Lower lobe of right lung (tissue), 2 donors: Measurements from ENCODE around the gene TRPM2. TPM values are rescaled to one million over a fixed set of nuclear protein-coding genes. Genes with fewer than 3 reads are reported as not detected.

Experiments used
- ATAC-seq, 2 donors: fragments of 200-7000 bp; cut with Tn5 transposase; one replicate each; pipeline ENCODE4 v1.9.1; 2020 to 2022; ENCODE audit warnings: mild to moderate bottlenecking in 2 of 2, moderate library complexity in 2 of 2
- DNase-seq: peaks from one replicate; pipeline ENCODE4 v3.0.0-alpha.2; 2020
- H3K27ac ChIP-seq: fragments of 200-600 bp; one replicate; pipeline ENCODE4 v1.8.0; 2022
- H3K27me3 ChIP-seq: fragments of 200-600 bp; one replicate; pipeline ENCODE4 v1.8.0; 2022; ENCODE audit warnings: low read depth
- H3K36me3 ChIP-seq: fragments of 200-600 bp; one replicate; pipeline ENCODE4 v1.8.0; 2022; ENCODE audit warnings: mild to moderate bottlenecking
- H3K4me1 ChIP-seq: fragments of 200-600 bp; one replicate; pipeline ENCODE4 v1.8.0; 2022
- H3K4me3 ChIP-seq: fragments of 200-600 bp; one replicate; pipeline ENCODE4 v1.8.0; 2022; ENCODE audit warnings: mild to moderate bottlenecking
- H3K9me3 ChIP-seq: fragments of 200-600 bp; one replicate; pipeline ENCODE4 v1.8.0; 2022
- CTCF ChIP-seq: fragments of 200-600 bp; IDR thresholded peaks from one replicate; pipeline ENCODE4 v1.8.0; 2022; ENCODE audit warnings: antibody characterized with exemption, mild to moderate bottlenecking
- intact Hi-C: fragments of 100-400 bp; cut with DNase I; formaldehyde crosslinking; loops from one replicate; pipeline ENCODE4 v1.11.0; 2022
- total RNA-seq: library from RNA; stranded (reverse); fragmentation: NEBNext Ultra II Directional; extraction: Animal tissue kit (Norgen Biotek cat#: 25700); gene quantifications from one replicate; pipeline ENCODE4 v1.2.1, GENCODE V29; 2021
- donor health status: DM: no; HTN: yes; CAD: no; lungs with severe emphysema.

TRPM2 gene
- total RNA-seq, 1 donor from 2014 or later: 17.9 TPM

- ATAC-seq (no peak), DNase-seq (no peak)
- H3K4me3 ChIP-seq: no peak overlapping the region
- no peak overlapping the region for H3K27ac ChIP-seq
- H3K36me3 ChIP-seq: no peaks in the 10 kb centered on the region
- no peak for TF ChIP-seq CTCF
- intact Hi-C loops: no loop called here
- H3K9me3 ChIP-seq: no peaks in the 10 kb centered on the region
- H3K4me1 ChIP-seq: no peaks in the 10 kb centered on the region
- no peaks in the 10 kb centered on the region for H3K27me3 ChIP-seq
Measured at GRCh38 chr21:44405948-44406872, 52.8 kb downstream of the TRPM2 start.

GRCh38 chr21:44406953-44407352, 53.5 kb downstream of the TRPM2 start:
- Histone ChIP-seq H3K4me1 (no peaks in the 10 kb centered on the region), H3K27ac (no peak overlapping the region), H3K27me3 (no peaks in the 10 kb centered on the region), H3K36me3 (no peaks in the 10 kb centered on the region), H3K4me3 (no peak overlapping the region), H3K9me3 (no peaks in the 10 kb centered on the region)
- no peak for TF ChIP-seq CTCF
- intact Hi-C loops: no loop called here
- no peak for ATAC-seq
- no peak for DNase-seq

- Histone ChIP-seq H3K9me3 (no peaks in the 10 kb centered on the region), H3K4me1 (no peaks in the 10 kb centered on the region), H3K4me3 (no peak overlapping the region), H3K27ac (no peak overlapping the region), H3K27me3 (no peaks in the 10 kb centered on the region), H3K36me3 (no peaks in the 10 kb centered on the region)
- no peak for TF ChIP-seq CTCF
- intact Hi-C loops: no loop called here
- ATAC-seq: no peak
- no peak for DNase-seq
Measured at GRCh38 chr21:44407493-44407892, 54.1 kb downstream of the TRPM2 start.

- no peak for TF ChIP-seq CTCF
- H3K4me1 ChIP-seq: no peaks in the 10 kb centered on the region
- intact Hi-C loops: no loop called here
- no peaks in the 10 kb centered on the region for H3K9me3 ChIP-seq
- H3K36me3 ChIP-seq: no peaks in the 10 kb centered on the region
- no peaks in the 10 kb centered on the region for H3K27me3 ChIP-seq
- DNase-seq (no peak), ATAC-seq (no peak)
- no peak overlapping the region for H3K4me3 ChIP-seq
- H3K27ac ChIP-seq: no peak overlapping the region
Measured at GRCh38 chr21:44408226-44408625, 54.8 kb downstream of the TRPM2 start.

- DNase-seq: no peak
- Histone ChIP-seq H3K9me3 (no peaks in the 10 kb centered on the region), H3K4me1 (no peaks in the 10 kb centered on the region), H3K27me3 (peaks cover 8% of the 10 kb centered on the region), H3K36me3 (no peaks in the 10 kb centered on the region), H3K27ac (no peak overlapping the region), H3K4me3 (no peak overlapping the region)
- ATAC-seq: no peak
- TF ChIP-seq CTCF: no peak
- intact Hi-C loops: no loop called here
Measured at GRCh38 chr21:44413566-44414290, 60.3 kb downstream of the TRPM2 start.
